Endometrial microvascular endothelial cells (primary cell): ENCODE data around the gene PARPBP. TPM values are rescaled to one million over a fixed set of nuclear protein-coding genes. Genes with fewer than 3 reads are reported as not detected.
"Not testable (repeated sequence)": the region's sequence is repeated elsewhere in the genome, so short reads cannot be mapped to it uniquely, and the experiment has no call there.

ENCODE experiments used
- in situ Hi-C: cut with HindIII; loops from 2 replicates; pipeline ENCODE4 v1.10.0; 2017; ENCODE audit warnings: low sequenced_read_pairs, low pct_unique_long_range_greater_than_20kb; ENCODE audit errors: inconsistent ontology term
- total RNA-seq: library from RNA; depleted of rRNA; stranded (reverse); fragments of >200 nt; gene quantifications from one replicate; pipeline ENCODE4 v1.2.3, GENCODE V29; 2015; ENCODE audit errors: inconsistent ontology term

Gene PARPBP
- total RNA-seq, 1 donor from 2014 or later: 25.3 TPM

DNA sequence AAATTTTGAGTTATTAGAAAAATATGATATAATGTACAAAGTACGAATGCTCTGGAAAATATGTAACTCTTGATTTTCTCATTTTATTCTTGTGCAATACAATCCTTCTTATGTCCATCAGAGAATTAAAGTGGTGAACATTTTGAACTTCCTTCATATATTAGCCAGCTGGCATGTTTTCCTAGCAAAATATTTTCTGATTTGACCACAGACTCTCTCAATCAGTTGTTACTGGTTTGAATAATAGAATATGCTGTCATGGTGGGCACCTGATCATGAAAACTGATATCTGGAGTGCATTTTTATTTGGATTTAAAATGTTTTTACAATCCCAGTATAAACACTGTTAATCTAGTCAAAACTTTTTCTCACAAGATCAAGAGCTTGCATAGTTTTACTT, 24.2 kb downstream of the PARPBP start:
- in situ Hi-C loops: no loop called here

DNA sequence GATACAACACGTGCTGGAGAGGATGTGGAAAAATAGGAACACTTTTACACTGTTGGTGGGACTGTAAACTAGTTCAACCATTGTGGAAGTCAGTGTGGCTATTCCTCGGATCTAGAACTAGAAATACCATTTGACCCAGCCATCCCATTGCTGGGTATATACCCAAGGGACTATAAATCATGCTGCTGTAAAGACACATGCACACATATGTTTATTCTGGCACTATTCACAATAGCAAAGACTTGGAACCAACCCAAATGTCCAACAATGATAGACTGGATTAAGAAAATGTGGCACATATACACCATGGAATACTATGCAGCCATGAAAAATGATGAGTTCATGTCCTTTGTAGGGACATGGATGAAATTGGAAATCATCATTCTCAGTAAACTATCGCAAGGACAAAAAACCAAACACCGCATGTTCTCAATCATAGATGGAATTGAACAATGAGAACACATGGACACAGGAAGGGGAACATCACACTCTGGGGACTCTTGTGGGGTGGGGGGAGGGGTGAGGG, 27.1 kb downstream of the PARPBP start:
- in situ Hi-C loops: not testable (repeated sequence)

DNA sequence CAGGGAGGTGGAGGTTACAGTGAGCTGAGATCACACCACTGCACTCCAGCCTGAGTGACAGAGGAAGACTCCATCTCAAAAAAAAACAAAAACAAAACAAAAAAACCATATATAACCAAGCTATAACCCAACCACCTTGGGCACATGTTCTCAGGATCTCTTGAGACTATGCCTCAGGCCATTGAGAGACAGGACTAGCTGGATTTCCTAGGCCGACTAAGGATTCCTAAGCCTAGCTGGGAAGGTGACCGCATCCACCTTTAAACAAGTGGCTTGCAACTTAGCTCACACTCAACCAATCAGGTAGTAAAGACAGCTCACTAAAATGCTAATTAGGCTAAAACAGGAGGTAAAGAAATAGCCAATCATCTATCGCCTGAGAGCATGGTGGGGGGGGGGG, 35.2 kb downstream of the PARPBP start:
- in situ Hi-C loops: not testable (repeated sequence)

DNA sequence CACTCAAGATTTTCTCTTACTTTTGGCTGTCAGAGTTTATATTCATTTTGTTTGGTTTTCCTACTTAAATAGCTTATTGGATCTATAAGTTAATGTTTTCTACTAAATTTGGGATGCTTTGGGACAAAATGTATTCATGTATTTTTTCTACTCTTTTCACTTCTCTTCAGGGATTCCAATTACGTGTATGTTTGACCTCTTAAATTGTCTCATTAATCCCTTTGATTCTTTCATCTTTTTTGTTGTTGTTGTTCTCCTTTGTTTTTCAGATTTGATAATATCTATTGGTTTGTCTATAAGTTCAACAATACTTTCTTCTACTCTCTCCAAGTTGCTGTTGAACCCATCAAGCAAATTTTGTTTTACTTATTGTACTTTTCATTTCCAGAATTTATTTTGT, 43.4 kb downstream of the PARPBP start:
- in situ Hi-C loops: no loop called here

DNA sequence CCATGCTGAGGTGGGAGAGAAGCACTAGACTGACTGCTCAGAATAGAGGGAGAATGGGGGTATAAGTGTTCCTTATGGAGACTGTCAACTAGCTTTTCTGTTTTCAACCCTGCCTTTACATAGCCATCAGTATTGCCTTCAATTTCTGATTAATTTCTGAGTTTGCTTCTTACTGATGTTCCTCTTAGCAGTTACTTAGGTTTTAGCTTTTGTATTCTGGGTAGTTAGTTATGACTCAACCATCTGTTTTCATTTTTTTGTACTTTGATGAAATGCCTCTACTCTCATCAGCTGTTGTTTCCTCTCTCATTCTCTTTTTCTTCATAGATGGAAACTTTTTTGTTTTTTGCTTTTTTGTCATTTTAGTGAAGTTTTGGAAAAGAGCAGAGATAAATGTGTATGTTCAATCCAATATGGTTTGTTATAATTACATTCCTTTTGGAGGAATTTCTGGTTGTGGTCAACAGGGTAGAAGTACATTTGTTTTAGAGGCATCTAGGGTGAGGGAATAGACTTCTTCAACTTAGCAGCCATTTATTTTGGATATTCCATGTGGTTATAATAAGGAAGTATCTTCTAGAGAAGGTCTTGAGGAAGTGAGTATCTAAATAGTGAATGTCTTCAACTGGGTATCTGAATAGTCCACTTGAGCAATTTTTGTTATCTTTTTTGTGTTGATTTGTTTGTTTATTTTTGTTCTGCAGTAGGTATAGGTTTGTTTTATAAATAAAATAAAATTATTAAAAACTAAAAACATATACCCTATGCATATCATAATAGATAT, 48.0 kb downstream of the PARPBP start:
- in situ Hi-C loops: no loop called here

DNA sequence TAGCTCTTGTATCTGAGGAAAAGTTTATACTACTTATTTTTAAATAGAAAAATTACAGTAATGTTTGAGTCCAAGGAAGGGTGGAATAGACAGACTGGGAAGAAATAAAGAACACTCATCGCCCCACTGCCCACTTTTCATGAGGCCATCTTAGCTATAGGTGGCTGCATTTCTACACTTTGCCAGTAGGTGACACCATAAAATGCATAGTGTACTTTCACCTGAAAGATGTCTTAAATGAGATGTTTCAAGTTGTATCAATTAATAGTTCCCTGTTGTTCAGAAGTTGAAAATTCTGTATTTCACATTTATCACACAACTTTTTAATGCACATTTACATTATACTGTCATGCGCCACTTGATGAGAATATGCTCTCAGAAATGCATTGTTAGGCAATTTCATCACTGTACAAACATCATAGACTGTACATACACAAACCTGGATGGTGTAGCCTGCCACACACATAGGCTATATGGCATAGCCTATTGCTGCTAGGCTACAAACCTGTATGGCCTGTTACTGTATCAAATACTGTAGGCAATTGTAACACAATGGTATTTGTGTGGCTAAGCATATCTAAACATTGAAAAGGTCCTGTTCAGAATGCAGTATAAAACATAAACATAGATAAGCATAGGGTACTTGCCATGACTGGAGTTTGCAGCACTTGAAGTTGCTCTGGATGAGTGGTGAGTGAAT, 50.1 kb downstream of the PARPBP start:
- in situ Hi-C loops: no loop called here

DNA sequence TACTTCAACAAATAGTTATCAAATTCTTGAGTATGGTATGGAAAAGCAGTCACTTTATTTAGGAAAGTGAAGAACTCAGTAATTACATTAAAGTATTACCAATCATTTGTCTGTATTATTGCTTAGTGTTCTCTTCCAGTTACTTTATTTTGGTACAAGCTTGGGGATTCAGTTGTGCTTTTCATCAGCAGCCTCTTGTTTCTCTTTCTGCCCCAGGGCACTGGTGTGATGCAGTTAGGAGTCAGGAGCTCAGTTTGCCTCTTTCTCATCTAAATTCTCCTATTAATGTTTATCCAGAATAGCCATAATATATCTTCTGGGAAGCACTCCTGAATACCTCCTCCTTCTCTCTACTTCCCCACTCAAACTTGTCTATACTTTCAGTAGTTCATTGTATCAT, 52.0 kb downstream of the PARPBP start:
- in situ Hi-C loops: no loop called here

DNA sequence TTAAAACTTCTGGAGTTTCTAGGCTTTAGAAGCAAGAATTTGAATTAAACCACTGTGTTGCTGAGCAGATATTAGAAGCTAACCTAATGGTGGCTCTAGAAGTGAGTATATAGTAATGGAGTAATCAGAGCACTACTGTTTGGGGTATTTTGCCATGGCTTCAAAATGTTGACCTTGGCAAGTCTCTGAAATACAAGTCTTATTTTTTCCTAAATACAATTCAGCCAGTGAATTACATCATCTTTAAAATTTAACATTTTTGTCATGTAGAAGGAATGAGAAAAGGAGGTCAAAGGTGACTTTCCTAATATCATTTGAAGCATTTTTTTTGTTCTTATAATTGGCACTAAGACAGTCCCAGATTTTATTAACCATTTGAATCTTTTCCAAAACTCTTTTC, 52.5 kb downstream of the PARPBP start:
- in situ Hi-C loops: no loop called here

DNA sequence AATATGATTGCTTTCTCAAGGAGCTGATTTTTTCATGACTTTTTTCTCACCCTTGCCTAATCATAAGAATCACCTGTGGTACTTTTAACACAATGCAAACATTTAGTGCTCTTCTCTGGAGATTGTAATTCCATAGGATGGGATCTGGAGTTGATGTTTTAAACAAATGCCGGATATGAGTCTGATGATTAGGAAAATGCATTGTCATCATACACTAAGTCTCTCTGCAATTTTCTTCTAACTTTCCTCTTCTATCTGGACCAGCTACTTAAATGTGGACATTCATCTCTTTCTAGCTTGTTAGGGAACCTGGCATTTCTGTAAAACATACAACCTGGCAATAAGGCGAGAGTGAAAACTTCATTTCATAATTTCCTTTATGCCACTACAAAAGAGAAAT, 54.1 kb downstream of the PARPBP start:
- in situ Hi-C loops: no loop called here

DNA sequence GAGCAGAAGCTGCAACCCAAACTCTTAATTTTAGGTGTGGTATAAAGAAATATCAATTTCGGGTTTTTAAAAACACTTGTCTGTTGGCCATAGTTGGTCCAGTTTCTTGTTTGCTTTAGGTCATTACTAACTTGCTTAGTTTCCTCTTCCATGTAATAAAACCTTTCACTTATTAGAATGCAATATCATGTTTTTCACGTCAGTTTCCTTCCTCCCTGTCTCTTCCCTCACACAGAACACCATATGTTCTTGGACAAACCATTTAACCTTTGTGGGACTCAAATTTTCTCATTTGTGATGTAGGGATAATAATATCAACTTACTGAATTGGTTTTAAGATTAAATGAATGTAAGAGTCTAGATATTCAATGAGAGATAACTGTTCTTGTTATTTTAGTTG, 54.8 kb downstream of the PARPBP start:
- in situ Hi-C loops: no loop called here

DNA sequence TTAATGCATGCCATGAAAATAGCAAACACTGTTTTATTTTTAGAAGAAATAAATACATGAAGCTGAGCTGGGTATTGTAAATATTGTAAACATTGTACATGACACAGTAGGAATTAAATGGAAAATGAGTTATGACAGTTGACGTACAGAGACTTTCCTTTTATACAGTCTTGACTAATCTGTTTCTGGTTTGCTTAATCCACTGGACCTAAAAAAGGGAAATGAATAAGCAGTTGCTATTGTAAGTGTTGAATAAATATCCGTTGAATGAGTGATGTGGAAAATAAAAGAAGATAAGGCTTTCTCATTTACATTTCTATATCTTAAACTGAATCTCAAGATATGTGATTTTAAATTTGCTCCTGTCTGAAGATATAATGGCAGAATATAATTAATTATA, 62.7 kb downstream of the PARPBP start:
- in situ Hi-C loops: no loop called here

DNA sequence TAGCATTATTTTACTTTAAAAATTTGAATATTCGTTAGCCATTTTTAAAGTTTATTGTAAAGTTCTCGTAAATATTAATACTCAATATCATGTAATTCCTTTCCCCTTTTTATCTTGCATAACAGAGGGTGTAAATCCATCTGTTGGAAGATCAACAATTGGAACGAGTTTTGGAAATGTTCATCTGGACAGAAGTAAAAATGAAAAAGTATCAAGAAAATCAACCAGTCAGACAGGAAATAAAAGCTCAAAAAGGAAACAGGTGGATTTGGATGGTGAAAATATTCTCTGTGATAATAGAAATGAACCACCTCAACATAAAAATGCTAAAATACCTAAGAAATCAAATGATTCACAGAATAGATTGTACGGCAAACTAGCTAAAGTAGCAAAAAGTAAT, 75.8 kb downstream of the PARPBP start:
- in situ Hi-C loops: no loop called here

DNA sequence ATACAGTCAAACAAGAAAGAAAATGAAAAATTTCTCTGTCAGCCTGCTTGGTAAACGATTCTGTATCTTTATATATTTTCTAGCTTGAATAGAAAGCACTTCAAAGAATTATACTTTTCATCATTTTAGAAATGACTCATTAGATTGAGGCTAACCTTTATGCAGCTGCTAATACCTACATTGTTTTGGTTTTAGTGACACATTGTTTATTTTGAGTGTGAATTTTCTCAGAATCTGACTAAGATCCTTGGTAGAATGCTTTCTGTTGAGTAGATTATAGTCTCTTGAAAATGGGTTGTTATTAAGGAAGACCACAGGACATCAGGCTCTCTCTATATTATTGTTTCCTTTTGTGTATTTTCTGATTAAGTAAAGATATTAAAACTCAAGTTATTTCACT, 77.8 kb downstream of the PARPBP start, which contains the start of gene PMCH:
Gene PMCH, minus strand, starts transcription at position 45 of the 400 bp plus-strand sequence. CDS start 63 bp downstream, outside the sequence.
- in situ Hi-C loops: no loop called here

DNA sequence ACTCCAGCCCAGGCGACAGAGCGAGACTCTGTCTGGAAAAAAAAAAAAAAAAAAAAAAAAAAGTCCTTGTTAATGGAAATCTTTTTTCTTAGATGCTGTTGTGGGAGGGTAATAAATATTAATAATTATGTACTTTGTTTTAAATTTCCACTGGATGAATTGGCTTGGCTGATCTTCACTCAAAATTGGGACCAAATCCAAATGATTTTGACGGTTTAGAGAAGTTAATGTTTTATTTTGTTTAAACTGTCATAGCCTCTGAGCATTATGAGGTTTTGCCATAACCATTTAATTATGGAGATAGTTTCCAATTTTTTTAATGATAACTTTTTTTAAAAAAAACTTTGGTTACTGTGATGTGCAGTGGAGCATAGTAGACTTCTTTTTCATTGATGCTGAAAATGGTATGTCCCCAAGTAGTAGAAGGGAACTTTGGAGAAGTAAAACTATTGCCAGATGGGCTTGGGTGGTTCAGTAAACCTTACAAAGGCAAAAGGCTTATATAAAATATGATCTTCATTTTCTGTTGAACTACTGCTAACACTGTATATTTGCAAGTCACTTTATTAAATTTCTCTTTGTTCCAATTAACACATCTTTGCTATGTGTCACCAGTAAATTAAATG, 81.6 kb downstream of the PARPBP start:
- in situ Hi-C loops: no loop called here

DNA sequence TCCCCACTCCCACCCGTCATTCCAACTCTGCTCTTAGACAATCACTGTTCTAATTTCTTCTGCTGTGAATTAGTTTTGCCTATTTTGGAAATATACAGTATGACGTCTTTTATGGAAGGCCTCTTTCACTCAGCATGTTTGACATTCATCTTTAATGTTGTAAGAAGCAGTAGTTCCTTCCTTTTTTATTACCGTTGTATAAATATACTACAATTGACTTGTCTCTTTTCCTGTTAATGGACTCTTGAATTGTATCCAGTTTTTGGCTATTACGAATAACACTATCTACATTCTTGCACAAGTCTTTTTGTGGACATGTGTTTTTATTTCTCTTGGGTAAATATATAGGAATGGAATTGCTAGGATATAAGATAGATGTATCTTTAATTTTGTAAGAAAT, 82.6 kb downstream of the PARPBP start:
- in situ Hi-C loops: no loop called here

DNA sequence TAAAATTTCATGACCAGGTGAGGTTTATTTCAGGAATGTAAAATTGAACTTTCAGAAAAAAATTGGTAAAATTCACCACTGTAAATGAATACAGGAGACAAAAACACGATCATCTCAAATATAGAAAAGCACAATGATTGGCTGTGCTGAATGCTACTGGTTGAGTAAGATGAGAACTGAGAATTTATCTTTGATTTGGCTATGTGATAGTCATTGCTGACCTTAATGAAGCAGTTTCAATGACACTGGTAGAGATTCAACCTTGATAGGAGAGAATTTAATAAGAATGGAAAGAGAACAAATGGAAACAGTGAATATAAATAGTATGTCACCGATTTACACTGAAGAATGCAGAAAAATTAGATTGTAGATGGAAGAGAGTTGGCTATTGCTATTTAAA, 84.0 kb downstream of the PARPBP start:
- in situ Hi-C loops: no loop called here

DNA sequence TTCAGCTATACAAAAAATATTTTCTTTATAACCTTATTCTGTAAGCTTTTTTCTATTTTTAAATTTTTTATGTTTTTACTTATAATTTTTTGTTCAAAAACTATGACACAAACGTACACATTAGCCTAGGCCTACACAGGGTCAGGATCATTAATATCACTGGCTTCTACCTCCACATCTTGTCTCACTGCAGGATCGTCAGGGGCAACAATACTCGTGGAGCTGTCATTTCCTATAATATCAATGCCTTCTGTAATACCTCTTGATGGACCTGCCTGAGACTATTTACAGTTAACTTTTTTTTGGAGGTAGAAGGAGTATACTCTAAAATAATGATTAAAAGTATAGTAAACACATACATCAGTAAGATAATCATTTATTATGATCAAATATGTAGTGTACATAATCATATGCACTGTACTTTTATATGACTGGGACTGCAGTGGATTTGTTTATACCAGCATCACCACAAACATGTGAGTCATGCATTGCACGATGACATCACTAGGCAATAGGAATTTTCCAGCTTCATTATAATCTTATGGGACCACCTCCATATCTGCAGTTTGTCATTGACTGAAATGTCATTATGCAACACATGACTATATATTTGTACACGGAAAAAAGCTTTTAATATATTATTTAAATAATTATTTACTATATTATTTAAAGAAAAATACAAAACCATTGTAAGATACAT, 96.2 kb downstream of the PARPBP start:
- in situ Hi-C loops: no loop called here

DNA sequence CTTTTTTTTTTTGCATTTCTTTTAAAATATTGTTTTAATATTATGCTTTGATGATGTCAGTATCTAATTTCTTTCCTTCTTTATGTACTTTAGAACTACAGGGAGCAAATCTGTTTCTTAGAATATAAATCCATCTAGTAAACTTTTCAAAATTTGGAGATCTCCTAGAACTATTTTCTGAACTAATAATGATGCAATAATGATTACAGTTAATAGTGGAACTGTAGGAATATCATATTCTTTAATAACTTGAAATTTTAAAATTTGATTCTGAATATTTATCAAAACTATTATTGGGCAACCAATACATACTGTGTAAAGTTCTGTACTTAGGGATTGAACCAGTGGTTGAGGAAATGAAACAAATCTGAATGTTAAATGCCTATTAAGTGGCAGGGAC, 100.8 kb downstream of the PARPBP start:
- in situ Hi-C loops: no loop called here

DNA sequence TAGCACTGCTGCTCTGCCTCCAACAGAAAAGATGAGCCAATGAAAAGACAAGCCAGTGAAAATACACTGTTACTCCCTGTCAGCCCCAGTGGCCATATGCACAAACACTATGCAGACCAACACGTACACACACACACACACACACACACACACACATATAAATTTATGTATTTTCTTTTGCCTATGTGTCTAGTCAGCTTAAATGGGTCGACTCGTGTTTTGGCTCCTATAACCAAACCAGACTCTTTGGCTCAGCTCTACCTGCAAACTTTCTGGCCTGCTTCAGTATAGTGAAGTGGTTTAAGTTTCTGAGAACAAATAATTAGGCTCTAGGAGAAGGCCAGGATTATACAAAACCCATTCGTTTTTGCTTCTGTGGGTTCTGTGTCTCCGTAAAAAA, 108.0 kb downstream of the PARPBP start:
- in situ Hi-C loops: no loop called here
